B cell (primary cell): ENCODE results near the gene MAN2B1. TPM values are rescaled to one million over a fixed set of nuclear protein-coding genes. Genes with fewer than 3 reads are reported as not detected.
A peak's percentile ranks its signal among the peaks of the same experiment; 100 is the strongest.

Experiments used
- ATAC-seq: fragments of 200-7000 bp; cut with Tn5 transposase; one replicate; pipeline ENCODE4 v1.10.0; 2021; ENCODE audit warnings: low read depth, mild to moderate bottlenecking, moderate number of reproducible peaks, moderate library complexity
- CTCF ChIA-PET: fragments of 350-600 bp; sonication (Branson Sonifier 250); formaldehyde crosslinking; loops from one replicate; lab custom pipeline; 2021; ENCODE audit warnings: antibody characterized with exemption, inconsistent platforms; lab: Charles Lee
- POLR2A ChIA-PET: fragments of 350-600 bp; sonication (Branson Sonifier 250); formaldehyde crosslinking; loops from one replicate; lab custom pipeline; 2021; ENCODE audit warnings: antibody characterized with exemption; lab: Charles Lee
- DNase-seq: peaks from one replicate; pipeline ENCODE4 v3.0.0; 2013
- H2AFZ ChIP-seq: 2 replicates; pipeline ENCODE4 v1.6.1; 2012; ENCODE audit warnings: mild to moderate bottlenecking, low read depth, low read length; ENCODE audit not compliant: insufficient read depth, poor library complexity, severe bottlenecking
- H3K27ac ChIP-seq, 2 donors: 1 replicate in 1 of 2; 2 replicates in 1 of 2; pipeline ENCODE4 v1.5.1; 2012 to 2013; ENCODE audit warnings: low read length in 2 of 2, mild to moderate bottlenecking in 2 of 2, moderate library complexity in 1 of 2
- H3K27me3 ChIP-seq, 4 experiments: fragments of 200-600 bp in 1 of 4; sonication (generic) in 1 of 4; replicated peaks in 1 of 4; 1 replicate in 2 of 4; 2 replicates in 2 of 4; pipeline versions ENCODE4 v1.6.1 to v1.7.0; 2013 to 2016; ENCODE audit warnings: low read length in 3 of 4, mild to moderate bottlenecking in 2 of 4, mixed read lengths in 1 of 4, moderate library complexity in 1 of 4; ENCODE audit not compliant: insufficient read depth in 4 of 4, control insufficient read depth in 3 of 4; ENCODE audit errors: control extremely low read depth in 1 of 4
- H3K36me3 ChIP-seq, 2 experiments: replicated peaks in 1 of 2; 1 replicate in 1 of 2; 2 replicates in 1 of 2; pipeline versions ENCODE4 v1.6.1 to v1.7.1; 2013; ENCODE audit warnings: low read length in 1 of 2; ENCODE audit not compliant: insufficient read depth in 2 of 2, control insufficient read depth in 1 of 2; ENCODE audit errors: control extremely low read depth in 1 of 2, extremely low read depth in 1 of 2
- H3K4me1 ChIP-seq, 2 donors: fragments of 200-600 bp in 1 of 2; sonication (generic) in 1 of 2; 1 replicate in 1 of 2; 2 replicates in 1 of 2; pipeline versions ENCODE4 v1.5.1 to v1.6.1; 2013 to 2017; ENCODE audit warnings: low read length in 2 of 2; ENCODE audit not compliant: control insufficient read depth in 2 of 2, insufficient read depth in 2 of 2
- H3K4me2 ChIP-seq: replicated peaks from 2 replicates; pipeline ENCODE3; 2012; ENCODE audit warnings: mild to moderate bottlenecking, low read depth, low read length; ENCODE audit not compliant: poor library complexity, severe bottlenecking
- H3K4me3 ChIP-seq, 5 experiments: fragments of 200-600 bp in 1 of 5; sonication (generic) in 1 of 5; 1 replicate in 3 of 5; 2 replicates in 2 of 5; pipeline versions ENCODE4 v1.5.1 to v1.7.0; 2011 to 2016; ENCODE audit warnings: low read length in 4 of 5, mild to moderate bottlenecking in 4 of 5, low read depth in 2 of 5, control low read depth in 1 of 5, moderate library complexity in 1 of 5; ENCODE audit not compliant: insufficient read depth in 1 of 5; ENCODE audit errors: control extremely low read depth in 1 of 5, extremely low read depth in 1 of 5
- H3K79me2 ChIP-seq: fragments of 200-600 bp; sonication (generic); one replicate; pipeline ENCODE4 v1.6.0; 2016; ENCODE audit warnings: low read length; ENCODE audit not compliant: control insufficient read depth, insufficient read depth
- H3K9ac ChIP-seq: fragments of 200-600 bp; sonication (generic); 2 replicates; pipeline ENCODE4 v1.6.1; 2017; ENCODE audit warnings: mild to moderate bottlenecking, low read length, moderate library complexity
- H3K9me3 ChIP-seq, 3 donors: one replicate each; pipeline versions ENCODE4 v1.6.1 to v1.7.1; 2013; ENCODE audit warnings: low read length in 2 of 3; ENCODE audit not compliant: control insufficient read depth in 2 of 3, insufficient read depth in 1 of 3; ENCODE audit errors: control extremely low read depth in 1 of 3
- H4K20me1 ChIP-seq: 2 replicates; pipeline ENCODE4 v1.6.0; 2012; ENCODE audit warnings: mild to moderate bottlenecking, low read length; ENCODE audit not compliant: insufficient read depth, control insufficient read depth, poor library complexity, severe bottlenecking
- H3K27ac Mint-ChIP-seq: one replicate; pipeline ENCODE4 v1.8.0; 2021; ENCODE audit warnings: mixed read lengths
- H3K27me3 Mint-ChIP-seq: one replicate; pipeline ENCODE4 v1.8.0; 2021; ENCODE audit warnings: mixed read lengths
- H3K4me1 Mint-ChIP-seq: one replicate; pipeline ENCODE4 v1.8.0; 2021; ENCODE audit warnings: mixed read lengths
- H3K4me3 Mint-ChIP-seq: one replicate; pipeline ENCODE4 v1.8.0; 2021; ENCODE audit warnings: mixed read lengths
- H3K9me3 Mint-ChIP-seq: one replicate; pipeline ENCODE4 v1.8.0; 2022; ENCODE audit warnings: mixed read lengths; ENCODE audit not compliant: insufficient read depth
- CTCF ChIP-seq: fragments of 200-600 bp; IDR thresholded peaks from one replicate; pipeline ENCODE4 v1.8.0; 2022; ENCODE audit warnings: antibody characterized with exemption, mild to moderate bottlenecking
- EZH2 ChIP-seq: IDR thresholded peaks from 2 replicates; pipeline ENCODE4 v1.6.1; 2012; ENCODE audit warnings: borderline replicate concordance, low read depth, mild to moderate bottlenecking, moderate library complexity, low read length; ENCODE audit not compliant: insufficient read depth, poor library complexity, severe bottlenecking
- WGBS: methylation state at CpG from one replicate; pipeline ENCODE4 v1.1.5; 2013; ENCODE audit warnings: missing lambda C conversion rate; ENCODE audit not compliant: insufficient coverage; 5-methylcytosine and 5-hydroxymethylcytosine counted together
- intact Hi-C: fragments of 100-400 bp; cut with micrococcal nuclease; formaldehyde crosslinking; loops from one replicate; pipeline ENCODE4 v1.10.0; 2022
- polyA plus RNA-seq: library from polyadenylated mRNA; depleted of rRNA; stranded (reverse); fragments of >200 nt; gene quantifications from 2 replicates; pipeline ENCODE4 v1.2.3, GENCODE V29; 2012
- total RNA-seq, 2 donors: library from RNA; stranded (reverse); fragments of 120-200 nt in 1 of 2; gene quantifications; 1 replicate in 1 of 2; 2 replicates in 1 of 2; pipeline versions ENCODE4 v1.2.3 to v1.2.4, GENCODE V29; 2013 to 2022

Gene MAN2B1
- total and polyA plus RNA-seq, 2 donors (not counting 1 experiment from before 2014, with no cell fraction given), result 183 to 256 TPM

DNA sequence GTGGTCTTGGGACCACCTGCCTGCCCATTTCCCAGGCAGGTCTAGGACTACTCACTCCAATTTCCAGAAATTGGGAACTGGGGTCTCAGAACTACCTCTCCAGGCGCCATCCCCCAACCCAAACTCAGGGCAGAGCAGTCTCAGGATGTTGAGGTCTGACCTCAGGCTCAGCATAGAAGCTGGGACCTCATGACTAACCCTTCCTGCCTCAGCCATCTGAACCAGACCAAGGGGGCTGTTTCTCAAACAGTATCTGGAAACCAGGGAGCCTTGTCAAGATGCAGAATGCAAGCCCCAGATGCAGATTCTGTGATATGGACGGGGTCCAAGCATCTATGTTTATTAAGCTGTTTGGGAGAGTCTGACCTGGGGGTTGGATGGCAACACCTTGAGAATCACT is 28.6 kb upstream of the MAN2B1 start:
- TF ChIP-seq CTCF (no peak), EZH2 (no peak)
- intact Hi-C loops, result no loop called here
- no peak overlapping the region for H3K9ac ChIP-seq
- no peaks in the 10 kb centered on the region for H3K9me3 ChIP-seq
- H3K4me2 ChIP-seq, result no peak overlapping the region
- Mint-ChIP-seq H3K27me3 (no peaks in the 10 kb centered on the region), H3K4me3 (peak overlapping the region; percentile 41), H3K9me3 (no peaks in the 10 kb centered on the region), H3K27ac (no peak overlapping the region), H3K4me1 (peaks cover 10% of the 10 kb centered on the region)
- 82% methylated on average over 2 of the region's 2 CpGs for WGBS
- no peak overlapping the region for H2AFZ ChIP-seq
- H3K4me3 ChIP-seq, result no peak overlapping the region
- CTCF ChIA-PET, result interaction anchor here (0.6 to 3.5 kb wide), 5 partner anchors 18 to 131 kb away, joined by 3 to 16 read pairs (median 4); no protein-coding TSS in a partner anchor
- ATAC-seq, result no peak
- POLR2A ChIA-PET, result interaction anchor here (0.6 to 2.6 kb wide), 3 partner anchors 13 to 28 kb away, joined by 4 to 12 read pairs (median 8); partner anchors contain the start of gene DHPS
- DNase-seq, result no peak
- no peaks in the 10 kb centered on the region for H3K79me2 ChIP-seq
- no peaks in the 10 kb centered on the region for H3K27me3 ChIP-seq
- no peaks in the 10 kb centered on the region for H3K36me3 ChIP-seq
- H3K27ac ChIP-seq, result no peak overlapping the region
- no peaks in the 10 kb centered on the region for H4K20me1 ChIP-seq
- H3K4me1 ChIP-seq, result peaks cover 13 to 17% of the 10 kb centered on the region in 2 donors

- H3K79me2 ChIP-seq, result no peaks in the 10 kb centered on the region
- POLR2A ChIA-PET, result interaction anchor here (0.6 to 1.4 kb wide), 2 partner anchors 13 to 28 kb away, joined by 4 to 8 read pairs; no protein-coding TSS in a partner anchor
- TF ChIP-seq EZH2 (no peak), CTCF (no peak)
- ATAC-seq (no peak), DNase-seq (no peak)
- CTCF ChIA-PET, result interaction anchor here (0.5 to 3.5 kb wide), 2 partner anchors 17 to 69 kb away, joined by 5 to 16 read pairs; no protein-coding TSS in a partner anchor
- H3K27ac Mint-ChIP-seq, result no peak overlapping the region
- no peak overlapping the region for H3K4me3 ChIP-seq
- intact Hi-C loops, result no loop called here
- H2AFZ ChIP-seq, result no peak overlapping the region
- 94% methylated on average over 16 of the region's 16 CpGs for WGBS
- H3K36me3 ChIP-seq, result no peaks in the 10 kb centered on the region
- no peaks in the 10 kb centered on the region for H3K27me3 Mint-ChIP-seq
- H4K20me1 ChIP-seq, result no peaks in the 10 kb centered on the region
- no peaks in the 10 kb centered on the region for H3K27me3 ChIP-seq
- H3K4me2 ChIP-seq, result no peak overlapping the region
- no peak overlapping the region for H3K27ac ChIP-seq
- H3K4me3 Mint-ChIP-seq, result no peak overlapping the region
- H3K9me3 ChIP-seq, result no peaks in the 10 kb centered on the region
- peaks cover 13 to 17% of the 10 kb centered on the region in 2 donors for H3K4me1 ChIP-seq
- peaks cover 10% of the 10 kb centered on the region for H3K4me1 Mint-ChIP-seq
- no peak overlapping the region for H3K9ac ChIP-seq
- no peaks in the 10 kb centered on the region for H3K9me3 Mint-ChIP-seq
Measured at GRCh38 chr19:12694641-12695040, 28.1 kb upstream of the MAN2B1 start.
